Raji (cell line): ENCODE measurements around the gene SEPTIN7.

Experiments used
- POLR2A ChIP-seq: IDR thresholded peaks from 2 replicates; pipeline ENCODE4 v1.6.1; 2011; ENCODE audit warnings: low read depth, low read length, control low read depth; ENCODE audit not compliant: insufficient read depth

Gene SEPTIN7

DNA sequence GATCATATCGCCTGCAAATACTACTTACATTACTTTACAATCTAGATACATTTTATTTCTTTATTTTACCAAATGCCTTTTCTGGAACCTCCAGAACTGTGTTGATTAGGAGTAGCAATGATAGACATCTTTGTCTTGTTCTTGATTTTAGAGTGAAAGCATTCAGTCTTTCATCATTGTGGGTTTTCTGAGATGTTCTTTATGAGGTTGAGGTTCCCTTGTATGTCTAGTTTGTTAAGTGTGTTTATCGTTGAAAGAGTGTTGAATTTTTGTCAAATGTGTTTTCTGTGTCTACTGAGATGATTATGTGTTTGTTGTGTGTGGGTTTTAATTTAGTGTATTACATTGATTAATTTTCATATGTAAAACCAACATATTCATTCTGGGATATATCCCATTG is 17.1 kb downstream of the SEPTIN7 start:
- TF ChIP-seq POLR2A: no peak

- no peak for TF ChIP-seq POLR2A
Measured at GRCh38 chr7:35818513-35818912, 17.7 kb downstream of the SEPTIN7 start.

- no peak for TF ChIP-seq POLR2A
Measured at GRCh38 chr7:35819310-35819709, 18.5 kb downstream of the SEPTIN7 start.

- no peak for TF ChIP-seq POLR2A
Measured at GRCh38 chr7:35819954-35820703, 19.3 kb downstream of the SEPTIN7 start.

- TF ChIP-seq POLR2A: no peak
Measured at GRCh38 chr7:35820858-35821257, 20.0 kb downstream of the SEPTIN7 start.

- TF ChIP-seq POLR2A: no peak
Measured at GRCh38 chr7:35823440-35823839, 22.6 kb downstream of the SEPTIN7 start.

DNA sequence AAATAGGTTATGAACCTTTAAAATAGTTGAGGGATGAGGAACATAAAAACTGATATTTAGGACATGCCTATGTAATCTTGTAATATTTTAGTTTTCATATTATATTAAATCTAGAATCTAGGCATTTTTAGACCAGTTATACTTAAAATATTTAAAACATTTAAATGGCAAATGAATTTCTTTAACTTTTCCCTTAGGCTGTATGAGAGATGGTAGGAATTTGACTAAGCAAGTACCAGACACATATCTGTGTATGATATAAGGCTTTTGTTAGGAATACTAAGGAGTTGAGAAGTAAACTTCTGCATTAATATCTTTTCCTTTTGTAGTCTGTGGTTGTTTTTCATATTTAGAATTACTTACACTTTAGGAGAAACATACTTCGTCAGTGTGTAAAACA is 25.1 kb downstream of the SEPTIN7 start:
- no peak for TF ChIP-seq POLR2A

DNA sequence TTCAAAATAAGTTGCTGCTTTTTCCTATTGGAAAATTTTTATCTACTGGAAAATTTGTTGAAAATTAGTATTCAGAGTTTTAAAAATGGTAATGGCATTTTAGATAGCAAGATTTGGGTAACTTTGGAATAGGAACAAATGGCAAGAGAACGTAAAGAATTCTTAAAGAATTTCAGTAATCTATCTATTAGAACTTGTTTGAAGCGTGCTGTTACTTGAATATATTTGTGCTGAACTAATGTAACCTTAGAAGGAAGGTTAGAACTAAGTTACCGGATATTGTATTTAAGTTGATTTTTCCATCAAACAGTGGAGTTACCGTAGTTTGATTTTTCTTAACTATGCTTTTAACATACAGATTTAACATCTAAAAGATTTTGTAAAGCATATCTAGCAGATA is 25.9 kb downstream of the SEPTIN7 start:
- no peak for TF ChIP-seq POLR2A

DNA sequence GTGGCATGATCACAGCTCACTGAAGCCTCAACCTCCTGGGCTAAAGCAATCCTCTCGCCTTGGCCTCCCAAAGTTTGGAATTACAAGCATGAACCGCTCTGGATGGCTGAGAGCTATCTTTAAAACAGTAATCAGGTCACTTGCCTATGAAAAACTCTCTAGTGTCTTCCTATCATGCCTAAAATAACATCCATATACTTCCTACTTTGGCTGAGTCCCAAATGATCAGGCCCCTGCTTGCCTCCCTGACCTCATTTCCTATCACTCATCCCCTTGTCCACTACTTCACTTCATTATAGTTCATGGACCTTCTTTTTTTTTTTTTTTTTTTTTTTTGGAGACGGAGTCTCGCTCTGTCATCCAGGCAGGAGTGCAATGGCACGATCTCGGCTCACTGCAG is 28.0 kb downstream of the SEPTIN7 start:
- TF ChIP-seq POLR2A: no peak

DNA sequence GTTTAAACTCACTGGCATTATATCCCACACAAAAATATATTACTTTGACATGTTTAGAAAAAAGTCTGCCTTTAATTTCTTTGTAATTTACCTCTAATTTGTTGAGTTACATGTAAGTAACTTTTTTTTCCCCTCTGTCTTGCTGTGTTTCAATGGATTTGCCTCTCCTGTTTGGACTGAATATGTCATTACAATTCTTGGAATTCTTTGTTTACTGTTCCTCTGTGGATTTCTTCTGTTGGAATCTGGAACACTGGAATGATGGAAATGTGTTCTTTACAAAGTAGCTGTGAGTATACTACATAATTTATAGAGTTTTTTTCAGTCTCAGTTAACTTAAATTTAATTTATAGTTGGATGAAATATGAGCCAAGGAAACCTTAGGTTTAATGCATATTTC is 30.4 kb downstream of the SEPTIN7 start:
- no peak for TF ChIP-seq POLR2A

DNA sequence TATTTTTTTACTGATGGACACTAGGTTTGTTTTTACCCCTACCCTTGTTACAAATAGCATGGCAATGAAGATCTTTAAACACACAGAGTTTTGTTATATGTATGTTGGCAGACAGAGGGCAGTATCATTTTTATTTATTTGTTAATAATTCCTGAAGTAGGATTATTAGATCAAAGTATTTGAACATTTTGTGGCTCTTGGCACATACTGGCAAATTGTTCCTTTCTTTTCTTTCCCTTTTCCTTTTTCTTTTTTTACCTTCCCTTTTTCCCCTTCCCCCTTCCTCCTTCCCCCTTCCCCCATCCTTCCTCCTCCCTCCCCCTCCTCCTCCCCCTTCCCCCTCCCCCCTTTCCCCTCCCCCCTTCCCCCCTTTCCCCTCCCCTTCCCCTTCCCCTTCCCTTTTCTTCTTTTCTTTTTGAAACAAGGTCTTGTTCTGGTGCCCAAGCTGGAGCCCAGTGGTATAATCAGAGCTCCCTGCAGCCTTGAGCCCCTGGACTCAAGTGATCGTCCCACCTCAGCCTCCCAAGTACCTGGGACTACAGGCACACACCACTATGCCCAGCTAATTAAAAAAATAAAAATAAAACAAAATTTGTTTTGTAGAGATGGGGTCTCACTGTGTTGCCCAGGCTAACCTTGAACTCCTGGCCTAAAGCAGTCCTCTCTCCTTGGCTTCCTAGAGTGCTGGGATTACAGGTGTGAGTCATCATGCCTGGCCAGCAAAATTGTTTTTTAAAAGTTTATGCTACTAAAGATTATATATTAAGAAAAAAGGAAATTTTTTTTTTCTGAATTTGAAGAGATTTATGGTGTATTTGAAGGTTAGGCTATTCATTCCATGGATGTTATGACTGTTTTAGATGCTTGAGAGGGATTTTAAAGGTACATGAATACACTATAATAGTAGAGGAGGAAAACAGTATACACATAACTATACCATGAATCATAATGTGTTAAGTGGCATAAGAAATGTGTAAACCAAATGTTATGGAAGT is 39.3 kb downstream of the SEPTIN7 start:
- no peak for TF ChIP-seq POLR2A

- no peak for TF ChIP-seq POLR2A
Measured at GRCh38 chr7:35846816-35847412, 46.1 kb downstream of the SEPTIN7 start.

GRCh38 chr7:35848725-35849124 is 47.9 kb downstream of the SEPTIN7 start:
- no peak for TF ChIP-seq POLR2A

DNA sequence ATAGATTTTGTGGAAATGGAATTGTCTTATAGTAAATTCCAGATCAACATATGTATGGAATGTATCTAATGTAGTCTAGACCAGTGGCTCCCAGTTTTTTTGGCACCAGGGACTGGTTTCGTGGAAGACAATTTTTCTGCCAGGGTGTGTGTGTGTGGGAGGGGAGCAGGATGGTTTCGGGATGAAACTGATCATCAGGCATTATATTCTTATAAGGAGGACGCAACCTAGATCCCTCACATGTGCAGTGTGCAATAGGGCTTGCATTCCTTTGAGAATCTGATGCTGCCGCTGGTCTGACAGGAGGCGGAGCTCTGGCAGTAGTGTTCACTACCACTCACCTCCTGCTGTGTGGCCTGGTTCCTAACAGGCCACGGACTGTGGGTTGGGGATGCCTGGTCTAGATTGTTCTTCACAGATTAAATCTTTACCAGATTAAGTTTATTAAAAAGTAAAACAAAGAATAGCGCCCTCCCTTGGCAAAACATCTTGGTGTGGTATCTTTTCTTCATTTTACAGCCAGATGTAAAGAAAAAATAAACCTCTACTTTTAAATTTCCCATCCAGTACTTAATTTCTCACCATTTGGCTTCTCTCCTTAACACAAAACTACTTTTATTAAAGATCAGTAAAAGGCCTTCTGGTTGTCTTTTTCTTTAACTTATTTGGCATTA is 48.4 kb downstream of the SEPTIN7 start:
- no peak for TF ChIP-seq POLR2A

DNA sequence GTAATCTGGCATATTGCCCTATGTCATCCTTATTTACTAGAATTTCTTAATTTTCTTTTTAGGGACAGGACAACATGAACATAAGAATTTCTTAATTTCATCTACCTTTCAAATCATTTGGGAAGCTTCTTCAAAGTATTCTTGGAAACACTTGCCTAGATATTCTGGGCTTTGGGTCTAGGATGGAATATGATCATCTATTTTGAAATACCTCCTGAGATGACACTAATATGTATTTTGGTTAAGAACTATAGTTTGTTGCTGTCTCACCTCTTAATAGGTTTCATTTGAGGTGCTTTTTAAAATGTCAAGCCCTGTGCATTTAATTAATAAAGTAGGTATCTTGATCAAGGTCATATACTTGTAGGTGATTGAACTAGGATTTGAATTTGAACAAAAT is 49.1 kb downstream of the SEPTIN7 start:
- no peak for TF ChIP-seq POLR2A
